WTC11 (cell line): ENCODE data around the gene SLC25A20. TPM values are rescaled to one million over a fixed set of nuclear protein-coding genes. Genes with fewer than 3 reads are reported as not detected.

Experiments used
- AR ChIP-seq: fragments of 250-450 bp; sonication (Bioruptor Pico); IDR thresholded peaks from 2 replicates; pipeline ENCODE4 v1.9.0; 2021; ENCODE audit warnings: mild to moderate bottlenecking
- CTCF ChIP-seq: fragments of 200-600 bp; IDR thresholded peaks from 2 replicates; pipeline ENCODE4 v1.8.0; 2022; ENCODE audit warnings: antibody characterized with exemption
- ERG ChIP-seq: fragments of 250-450 bp; sonication (Bioruptor Pico); IDR thresholded peaks from 2 replicates; pipeline ENCODE4 v1.8.0; 2021; ENCODE audit warnings: mild to moderate bottlenecking
- JAZF1 ChIP-seq: fragments of 250-450 bp; sonication (Bioruptor Pico); IDR thresholded peaks from 2 replicates; pipeline ENCODE4 v1.9.0; 2021; ENCODE audit warnings: moderate library complexity, mild to moderate bottlenecking, inconsistent platforms
- MXD4 ChIP-seq: fragments of 250-450 bp; sonication (Bioruptor Pico); IDR thresholded peaks from 2 replicates; pipeline ENCODE4 v1.8.0; 2021; ENCODE audit warnings: mild to moderate bottlenecking, moderate library complexity, borderline replicate concordance
- MYBL2 ChIP-seq: sonication (generic); formaldehyde crosslinking; IDR thresholded peaks from 2 replicates; pipeline ENCODE4 v1.8.1; 2023; ENCODE audit warnings: mild to moderate bottlenecking, moderate library complexity, missing genetic modification reagents
- NR1H2 ChIP-seq: sonication (generic); formaldehyde crosslinking; IDR thresholded peaks from 2 replicates; pipeline ENCODE4 v1.9.0; 2021; ENCODE audit warnings: mild to moderate bottlenecking, moderate library complexity, missing genetic modification reagents
- NR2C2 ChIP-seq: sonication (generic); formaldehyde crosslinking; IDR thresholded peaks from 2 replicates; pipeline ENCODE4 v1.8.0; 2022; ENCODE audit warnings: mild to moderate bottlenecking, missing genetic modification reagents
- NR3C1 ChIP-seq: sonication (generic); formaldehyde crosslinking; conservative IDR thresholded peaks from 2 replicates; pipeline ENCODE4 v1.8.1; 2023; ENCODE audit warnings: low read depth, mild to moderate bottlenecking, missing genetic modification reagents
- ZNF281 ChIP-seq: sonication (generic); formaldehyde crosslinking; IDR thresholded peaks from 2 replicates; pipeline ENCODE4 v1.8.0; 2023; ENCODE audit warnings: mild to moderate bottlenecking, missing genetic modification reagents
- ZNF396 ChIP-seq: fragments of 250-450 bp; sonication (Bioruptor Pico); IDR thresholded peaks from 2 replicates; pipeline ENCODE4 v1.8.0; 2021; ENCODE audit warnings: mild to moderate bottlenecking, moderate library complexity, borderline replicate concordance
- total RNA-seq: library from RNA; stranded (reverse); gene quantifications from 3 replicates; pipeline ENCODE4 v1.2.3, GENCODE V29; 2021
- TF ChIP-seq, protein P1 (sequence below): fragments of 250-450 bp; sonication (Bioruptor Pico); IDR thresholded peaks from 2 replicates; pipeline ENCODE4 v1.9.0; 2021; ENCODE audit warnings: mild to moderate bottlenecking, borderline replicate concordance
- TF ChIP-seq, protein P2 (sequence below): sonication (generic); formaldehyde crosslinking; IDR thresholded peaks from 2 replicates; pipeline ENCODE4 v1.8.0; 2022; ENCODE audit warnings: mild to moderate bottlenecking, missing genetic modification reagents
- TF ChIP-seq, protein P3 (sequence below): sonication (generic); formaldehyde crosslinking; IDR thresholded peaks from 2 replicates; pipeline ENCODE4 v1.8.0; 2023; ENCODE audit warnings: missing genetic modification reagents, mild to moderate bottlenecking, borderline replicate concordance
- TF ChIP-seq, protein P4 (sequence below): sonication (generic); formaldehyde crosslinking; IDR thresholded peaks from 2 replicates; pipeline ENCODE4 v1.8.0; 2022; ENCODE audit warnings: mild to moderate bottlenecking, missing genetic modification reagents
- TF ChIP-seq, protein P5 (sequence below): fragments of 250-450 bp; sonication (Bioruptor Pico); IDR thresholded peaks from 2 replicates; pipeline ENCODE4 v1.9.0; 2021; ENCODE audit warnings: moderate library complexity, mild to moderate bottlenecking, inconsistent platforms, borderline replicate concordance
- TF ChIP-seq, protein P6 (sequence below): sonication (generic); formaldehyde crosslinking; conservative IDR thresholded peaks from 2 replicates; pipeline ENCODE4 v1.8.1; 2022; ENCODE audit warnings: mild to moderate bottlenecking, missing genetic modification reagents

SLC25A20 gene
- total RNA-seq, 1 experiment from 2014 or later: 4.9 TPM

GRCh38 chr3:48847053-48847503, 51.6 kb downstream of the SLC25A20 start (continued):
- TF ChIP-seq, protein P1, sequence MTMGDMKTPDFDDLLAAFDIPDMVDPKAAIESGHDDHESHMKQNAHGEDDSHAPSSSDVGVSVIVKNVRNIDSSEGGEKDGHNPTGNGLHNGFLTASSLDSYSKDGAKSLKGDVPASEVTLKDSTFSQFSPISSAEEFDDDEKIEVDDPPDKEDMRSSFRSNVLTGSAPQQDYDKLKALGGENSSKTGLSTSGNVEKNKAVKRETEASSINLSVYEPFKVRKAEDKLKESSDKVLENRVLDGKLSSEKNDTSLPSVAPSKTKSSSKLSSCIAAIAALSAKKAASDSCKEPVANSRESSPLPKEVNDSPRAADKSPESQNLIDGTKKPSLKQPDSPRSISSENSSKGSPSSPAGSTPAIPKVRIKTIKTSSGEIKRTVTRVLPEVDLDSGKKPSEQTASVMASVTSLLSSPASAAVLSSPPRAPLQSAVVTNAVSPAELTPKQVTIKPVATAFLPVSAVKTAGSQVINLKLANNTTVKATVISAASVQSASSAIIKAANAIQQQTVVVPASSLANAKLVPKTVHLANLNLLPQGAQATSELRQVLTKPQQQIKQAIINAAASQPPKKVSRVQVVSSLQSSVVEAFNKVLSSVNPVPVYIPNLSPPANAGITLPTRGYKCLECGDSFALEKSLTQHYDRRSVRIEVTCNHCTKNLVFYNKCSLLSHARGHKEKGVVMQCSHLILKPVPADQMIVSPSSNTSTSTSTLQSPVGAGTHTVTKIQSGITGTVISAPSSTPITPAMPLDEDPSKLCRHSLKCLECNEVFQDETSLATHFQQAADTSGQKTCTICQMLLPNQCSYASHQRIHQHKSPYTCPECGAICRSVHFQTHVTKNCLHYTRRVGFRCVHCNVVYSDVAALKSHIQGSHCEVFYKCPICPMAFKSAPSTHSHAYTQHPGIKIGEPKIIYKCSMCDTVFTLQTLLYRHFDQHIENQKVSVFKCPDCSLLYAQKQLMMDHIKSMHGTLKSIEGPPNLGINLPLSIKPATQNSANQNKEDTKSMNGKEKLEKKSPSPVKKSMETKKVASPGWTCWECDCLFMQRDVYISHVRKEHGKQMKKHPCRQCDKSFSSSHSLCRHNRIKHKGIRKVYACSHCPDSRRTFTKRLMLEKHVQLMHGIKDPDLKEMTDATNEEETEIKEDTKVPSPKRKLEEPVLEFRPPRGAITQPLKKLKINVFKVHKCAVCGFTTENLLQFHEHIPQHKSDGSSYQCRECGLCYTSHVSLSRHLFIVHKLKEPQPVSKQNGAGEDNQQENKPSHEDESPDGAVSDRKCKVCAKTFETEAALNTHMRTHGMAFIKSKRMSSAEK (CRISPR knock-in tag): no peak
- TF ChIP-seq ZNF396 (CRISPR knock-in tag) (no peak), MXD4 (no peak), ERG (no peak), NR2C2 (no peak), ZNF281 (CRISPR knock-in tag) (peak; percentile 35; the same call in 1 of the 2 replicates), NR3C1 (CRISPR knock-in tag) (no peak), AR (CRISPR knock-in tag) (no peak), NR1H2 (CRISPR knock-in tag) (no peak), JAZF1 (CRISPR knock-in tag) (no peak), CTCF (no peak), MYBL2 (CRISPR knock-in tag) (no peak; the same call in 1 of the 2 replicates)
- TF ChIP-seq, protein P2, sequence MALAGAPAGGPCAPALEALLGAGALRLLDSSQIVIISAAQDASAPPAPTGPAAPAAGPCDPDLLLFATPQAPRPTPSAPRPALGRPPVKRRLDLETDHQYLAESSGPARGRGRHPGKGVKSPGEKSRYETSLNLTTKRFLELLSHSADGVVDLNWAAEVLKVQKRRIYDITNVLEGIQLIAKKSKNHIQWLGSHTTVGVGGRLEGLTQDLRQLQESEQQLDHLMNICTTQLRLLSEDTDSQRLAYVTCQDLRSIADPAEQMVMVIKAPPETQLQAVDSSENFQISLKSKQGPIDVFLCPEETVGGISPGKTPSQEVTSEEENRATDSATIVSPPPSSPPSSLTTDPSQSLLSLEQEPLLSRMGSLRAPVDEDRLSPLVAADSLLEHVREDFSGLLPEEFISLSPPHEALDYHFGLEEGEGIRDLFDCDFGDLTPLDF (CRISPR knock-in tag): no peak
- TF ChIP-seq, protein P3, sequence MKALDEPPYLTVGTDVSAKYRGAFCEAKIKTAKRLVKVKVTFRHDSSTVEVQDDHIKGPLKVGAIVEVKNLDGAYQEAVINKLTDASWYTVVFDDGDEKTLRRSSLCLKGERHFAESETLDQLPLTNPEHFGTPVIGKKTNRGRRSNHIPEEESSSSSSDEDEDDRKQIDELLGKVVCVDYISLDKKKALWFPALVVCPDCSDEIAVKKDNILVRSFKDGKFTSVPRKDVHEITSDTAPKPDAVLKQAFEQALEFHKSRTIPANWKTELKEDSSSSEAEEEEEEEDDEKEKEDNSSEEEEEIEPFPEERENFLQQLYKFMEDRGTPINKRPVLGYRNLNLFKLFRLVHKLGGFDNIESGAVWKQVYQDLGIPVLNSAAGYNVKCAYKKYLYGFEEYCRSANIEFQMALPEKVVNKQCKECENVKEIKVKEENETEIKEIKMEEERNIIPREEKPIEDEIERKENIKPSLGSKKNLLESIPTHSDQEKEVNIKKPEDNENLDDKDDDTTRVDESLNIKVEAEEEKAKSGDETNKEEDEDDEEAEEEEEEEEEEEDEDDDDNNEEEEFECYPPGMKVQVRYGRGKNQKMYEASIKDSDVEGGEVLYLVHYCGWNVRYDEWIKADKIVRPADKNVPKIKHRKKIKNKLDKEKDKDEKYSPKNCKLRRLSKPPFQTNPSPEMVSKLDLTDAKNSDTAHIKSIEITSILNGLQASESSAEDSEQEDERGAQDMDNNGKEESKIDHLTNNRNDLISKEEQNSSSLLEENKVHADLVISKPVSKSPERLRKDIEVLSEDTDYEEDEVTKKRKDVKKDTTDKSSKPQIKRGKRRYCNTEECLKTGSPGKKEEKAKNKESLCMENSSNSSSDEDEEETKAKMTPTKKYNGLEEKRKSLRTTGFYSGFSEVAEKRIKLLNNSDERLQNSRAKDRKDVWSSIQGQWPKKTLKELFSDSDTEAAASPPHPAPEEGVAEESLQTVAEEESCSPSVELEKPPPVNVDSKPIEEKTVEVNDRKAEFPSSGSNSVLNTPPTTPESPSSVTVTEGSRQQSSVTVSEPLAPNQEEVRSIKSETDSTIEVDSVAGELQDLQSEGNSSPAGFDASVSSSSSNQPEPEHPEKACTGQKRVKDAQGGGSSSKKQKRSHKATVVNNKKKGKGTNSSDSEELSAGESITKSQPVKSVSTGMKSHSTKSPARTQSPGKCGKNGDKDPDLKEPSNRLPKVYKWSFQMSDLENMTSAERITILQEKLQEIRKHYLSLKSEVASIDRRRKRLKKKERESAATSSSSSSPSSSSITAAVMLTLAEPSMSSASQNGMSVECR (CRISPR knock-in tag): no peak
- TF ChIP-seq, protein P4, sequence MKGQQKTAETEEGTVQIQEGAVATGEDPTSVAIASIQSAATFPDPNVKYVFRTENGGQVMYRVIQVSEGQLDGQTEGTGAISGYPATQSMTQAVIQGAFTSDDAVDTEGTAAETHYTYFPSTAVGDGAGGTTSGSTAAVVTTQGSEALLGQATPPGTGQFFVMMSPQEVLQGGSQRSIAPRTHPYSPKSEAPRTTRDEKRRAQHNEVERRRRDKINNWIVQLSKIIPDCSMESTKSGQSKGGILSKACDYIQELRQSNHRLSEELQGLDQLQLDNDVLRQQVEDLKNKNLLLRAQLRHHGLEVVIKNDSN (CRISPR knock-in tag): peak; percentile 6; the same call in 1 of the 2 replicates
- TF ChIP-seq, protein P5, sequence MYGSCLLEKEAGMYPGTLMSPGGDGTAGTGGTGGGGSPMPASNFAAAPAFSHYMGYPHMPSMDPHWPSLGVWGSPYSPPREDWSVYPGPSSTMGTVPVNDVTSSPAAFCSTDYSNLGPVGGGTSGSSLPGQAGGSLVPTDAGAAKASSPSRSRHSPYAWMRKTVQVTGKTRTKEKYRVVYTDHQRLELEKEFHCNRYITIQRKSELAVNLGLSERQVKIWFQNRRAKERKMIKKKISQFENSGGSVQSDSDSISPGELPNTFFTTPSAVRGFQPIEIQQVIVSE (CRISPR knock-in tag): no peak
- TF ChIP-seq, protein P6, sequence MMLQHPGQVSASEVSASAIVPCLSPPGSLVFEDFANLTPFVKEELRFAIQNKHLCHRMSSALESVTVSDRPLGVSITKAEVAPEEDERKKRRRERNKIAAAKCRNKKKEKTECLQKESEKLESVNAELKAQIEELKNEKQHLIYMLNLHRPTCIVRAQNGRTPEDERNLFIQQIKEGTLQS: no peak
